Thyroid gland (tissue), 4 donors: ENCODE measurements around the gene SAFB. TPM values are rescaled to one million over a fixed set of nuclear protein-coding genes. Genes with fewer than 3 reads are reported as not detected.

Experiments
- DNase-seq, 2 donors: peaks; one replicate each; pipeline ENCODE4 v3.0.0-alpha.2; 2019
- H3K27ac ChIP-seq, 3 donors: fragments of 200-600 bp; sonication (generic); 1 replicate in 2 of 3; 2 replicates in 1 of 3; pipeline ENCODE4 v1.5.1; 2016 to 2019; ENCODE audit warnings: mild to moderate bottlenecking in 1 of 3, moderate library complexity in 1 of 3
- H3K27me3 ChIP-seq: fragments of 200-600 bp; sonication (generic); one replicate; pipeline ENCODE4 v1.5.1; 2019
- H3K36me3 ChIP-seq, 2 donors: fragments of 200-600 bp; sonication (generic); one replicate each; pipeline ENCODE4 v1.5.1; 2016 to 2019
- H3K4me1 ChIP-seq, 2 donors: fragments of 200-600 bp; sonication (generic); one replicate each; pipeline ENCODE4 v1.5.1; 2017 to 2019
- H3K4me3 ChIP-seq, 3 donors: fragments of 200-600 bp; sonication (generic); replicated peaks in 1 of 3; 1 replicate in 2 of 3; 2 replicates in 1 of 3; pipeline ENCODE4 v1.5.1; 2016; ENCODE audit warnings: mild to moderate bottlenecking in 1 of 3
- H3K9me3 ChIP-seq: fragments of 200-600 bp; sonication (generic); one replicate; pipeline ENCODE4 v1.5.1; 2017
- POLR2A ChIP-seq, 2 donors: fragments of 450-650 bp; IDR thresholded peaks; one replicate each; pipeline ENCODE4 v1.6.1; 2017; ENCODE audit warnings: antibody characterized with exemption in 2 of 2, mild to moderate bottlenecking in 2 of 2, moderate library complexity in 1 of 2
- WGBS, 2 donors: methylation state at CpG; one replicate each; pipeline ENCODE4 v1.1.5; 2017; 5-methylcytosine and 5-hydroxymethylcytosine counted together
- intact Hi-C: fragments of 100-400 bp; cut with DNase I; formaldehyde crosslinking; loops from one replicate; pipeline ENCODE4 v1.15.1; 2023
- total RNA-seq, 4 donors: library from RNA; depleted of rRNA; stranded (reverse); fragments of >200 nt; gene quantifications; one replicate each; pipeline ENCODE4 v1.2.3, GENCODE V29; 2016
- TF ChIP-seq, protein P1 (sequence below), 6 experiments: fragments of 200-600 bp in 3 of 6; fragments of 450-650 bp in 3 of 6; sonication (generic) in 3 of 6; IDR thresholded peaks; one replicate each; pipeline ENCODE4 v1.5.1; 2016 to 2019; ENCODE audit warnings: antibody characterized with exemption in 6 of 6, mild to moderate bottlenecking in 2 of 6, inconsistent platforms in 1 of 6, moderate library complexity in 1 of 6

SAFB gene
- total RNA-seq, 4 donors from 2014 or later, result 70.1 to 129 (median 86.7) TPM

DNA sequence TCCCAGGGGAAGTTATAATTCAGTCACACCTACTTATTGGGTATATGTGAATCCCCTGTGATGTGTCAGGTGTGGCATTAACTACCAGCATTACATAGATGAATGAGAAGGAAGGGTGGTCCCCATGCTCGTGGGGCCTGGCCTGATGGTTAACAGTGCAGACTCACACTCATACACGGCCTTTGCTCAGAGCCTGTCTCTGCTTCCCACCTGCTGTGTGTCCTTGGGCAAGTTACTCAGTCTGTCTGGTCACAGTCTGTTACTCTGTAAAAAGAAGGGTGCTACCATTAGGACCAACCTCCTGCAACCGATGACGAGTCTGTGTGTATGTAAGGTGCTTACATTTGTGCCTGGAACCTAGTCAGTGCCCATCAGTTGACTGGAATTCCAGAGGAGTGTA is 23.8 kb downstream of the SAFB start:
- H3K27me3 ChIP-seq, result no peaks in the 10 kb centered on the region
- WGBS, 2 donors, result 95 to 98% methylated on average over 4 of the region's 4 CpGs
- H3K4me1 ChIP-seq, result peaks cover 0 to under 1% of the 10 kb centered on the region in 2 donors
- intact Hi-C loops, result no loop called here
- H3K36me3 ChIP-seq, result peaks cover 54 to 78% of the 10 kb centered on the region in 2 donors
- no peak overlapping the region for H3K27ac ChIP-seq
- H3K4me3 ChIP-seq, result no peak overlapping the region
- no peak for DNase-seq
- no peak for TF ChIP-seq POLR2A (IDR thresholded peaks at IDR 0.05)
- TF ChIP-seq, protein P1, sequence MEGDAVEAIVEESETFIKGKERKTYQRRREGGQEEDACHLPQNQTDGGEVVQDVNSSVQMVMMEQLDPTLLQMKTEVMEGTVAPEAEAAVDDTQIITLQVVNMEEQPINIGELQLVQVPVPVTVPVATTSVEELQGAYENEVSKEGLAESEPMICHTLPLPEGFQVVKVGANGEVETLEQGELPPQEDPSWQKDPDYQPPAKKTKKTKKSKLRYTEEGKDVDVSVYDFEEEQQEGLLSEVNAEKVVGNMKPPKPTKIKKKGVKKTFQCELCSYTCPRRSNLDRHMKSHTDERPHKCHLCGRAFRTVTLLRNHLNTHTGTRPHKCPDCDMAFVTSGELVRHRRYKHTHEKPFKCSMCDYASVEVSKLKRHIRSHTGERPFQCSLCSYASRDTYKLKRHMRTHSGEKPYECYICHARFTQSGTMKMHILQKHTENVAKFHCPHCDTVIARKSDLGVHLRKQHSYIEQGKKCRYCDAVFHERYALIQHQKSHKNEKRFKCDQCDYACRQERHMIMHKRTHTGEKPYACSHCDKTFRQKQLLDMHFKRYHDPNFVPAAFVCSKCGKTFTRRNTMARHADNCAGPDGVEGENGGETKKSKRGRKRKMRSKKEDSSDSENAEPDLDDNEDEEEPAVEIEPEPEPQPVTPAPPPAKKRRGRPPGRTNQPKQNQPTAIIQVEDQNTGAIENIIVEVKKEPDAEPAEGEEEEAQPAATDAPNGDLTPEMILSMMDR (IDR thresholded peaks at IDR 0.05), result no peak
- no peaks in the 10 kb centered on the region for H3K9me3 ChIP-seq

DNA sequence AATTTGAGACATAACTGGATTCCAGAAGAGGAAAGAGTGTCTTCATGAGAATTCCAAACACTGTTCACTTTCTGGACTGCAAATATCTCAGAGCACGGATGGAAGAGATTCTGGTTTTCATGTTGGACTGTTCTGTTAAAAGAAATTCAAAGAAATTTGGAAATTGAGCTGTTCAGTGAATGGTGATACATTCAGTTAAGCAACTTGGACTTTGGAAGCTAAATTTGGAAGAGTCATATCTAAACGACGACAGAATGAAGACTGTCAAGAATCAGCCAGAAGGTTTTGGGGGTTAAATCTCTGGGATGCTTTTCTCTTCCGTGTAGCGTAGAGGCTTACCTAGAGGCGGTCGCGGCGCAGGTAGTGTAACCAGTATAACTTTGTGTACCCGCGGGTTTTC is 25.6 kb downstream of the SAFB start:
- no peak overlapping the region for H3K4me3 ChIP-seq
- H3K27me3 ChIP-seq, result no peaks in the 10 kb centered on the region
- peaks cover 67 to 85% of the 10 kb centered on the region in 2 donors for H3K36me3 ChIP-seq
- H3K4me1 ChIP-seq, result no peaks in the 10 kb centered on the region
- DNase-seq, result no peak
- intact Hi-C loops, result no loop called here
- no peaks in the 10 kb centered on the region for H3K9me3 ChIP-seq
- no peak overlapping the region for H3K27ac ChIP-seq
- WGBS, 2 donors, result 92 to 96% methylated on average over 11 of the region's 11 CpGs
- TF ChIP-seq POLR2A (IDR thresholded peaks at IDR 0.05), result no peak
- TF ChIP-seq, protein P1 (IDR thresholded peaks at IDR 0.05), result no peak

DNA sequence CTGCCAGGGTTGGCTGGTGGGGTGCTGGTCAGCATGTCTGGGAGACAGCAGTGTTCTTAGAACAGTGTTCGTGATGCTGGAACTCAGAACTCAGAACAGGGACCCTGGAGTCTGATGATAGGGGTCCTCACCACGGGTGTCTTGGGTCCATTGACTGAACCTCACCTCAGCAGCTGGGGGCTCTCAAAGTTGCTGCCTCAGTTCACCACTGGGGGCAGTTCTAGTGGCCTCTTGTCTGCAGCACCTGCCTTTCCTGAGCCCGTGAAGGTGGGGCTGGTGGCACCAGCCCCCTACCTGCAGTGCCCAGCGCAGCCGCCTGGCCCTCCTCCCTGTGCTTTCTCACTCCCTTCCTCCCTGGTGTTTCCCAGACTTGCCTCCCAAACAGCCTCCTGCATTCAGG is 28.5 kb downstream of the SAFB start:
- DNase-seq, result no peak
- no peak overlapping the region for H3K4me3 ChIP-seq
- H3K36me3 ChIP-seq, result peaks cover 87 to 89% of the 10 kb centered on the region in 2 donors
- no peaks in the 10 kb centered on the region for H3K27me3 ChIP-seq
- intact Hi-C loops, result no loop called here
- 98 to 100% methylated on average over 5 of the region's 5 CpGs for WGBS, 2 donors
- TF ChIP-seq, protein P1 (IDR thresholded peaks at IDR 0.05), result no peak
- no peak for TF ChIP-seq POLR2A (IDR thresholded peaks at IDR 0.05)
- H3K4me1 ChIP-seq, result no peaks in the 10 kb centered on the region
- H3K9me3 ChIP-seq, result no peaks in the 10 kb centered on the region
- no peak overlapping the region for H3K27ac ChIP-seq

DNA sequence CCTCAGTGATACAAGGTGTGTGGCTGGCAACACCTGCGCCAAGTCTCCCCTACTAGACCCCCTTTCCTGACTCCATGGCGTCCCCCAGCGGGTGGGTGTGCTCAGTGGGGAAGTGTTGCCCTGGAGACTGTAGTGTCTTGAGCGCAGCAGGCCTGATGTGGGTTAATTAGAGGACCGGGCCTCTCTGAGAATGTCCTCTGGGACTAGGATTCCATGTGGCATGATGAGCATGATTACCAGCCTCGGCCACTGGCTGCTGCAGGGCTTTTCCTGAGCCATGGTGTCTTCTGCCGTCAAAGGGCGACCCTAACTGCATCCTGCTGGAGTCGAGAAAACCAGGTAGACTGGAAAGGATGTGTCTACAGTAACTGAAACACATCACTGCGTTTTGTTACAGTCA is 29.4 kb downstream of the SAFB start:
- intact Hi-C loops, result no loop called here
- H3K4me1 ChIP-seq, result no peaks in the 10 kb centered on the region
- H3K4me3 ChIP-seq, result no peak overlapping the region
- no peak overlapping the region for H3K27ac ChIP-seq
- 91 to 94% methylated on average over 10 of the region's 10 CpGs for WGBS, 2 donors
- H3K36me3 ChIP-seq, result peaks cover 88% of the 10 kb centered on the region in 2 donors
- H3K27me3 ChIP-seq, result no peaks in the 10 kb centered on the region
- no peaks in the 10 kb centered on the region for H3K9me3 ChIP-seq
- TF ChIP-seq POLR2A (IDR thresholded peaks at IDR 0.05), result no peak
- TF ChIP-seq, protein P1 (IDR thresholded peaks at IDR 0.05), result no peak
- DNase-seq, result no peak

DNA sequence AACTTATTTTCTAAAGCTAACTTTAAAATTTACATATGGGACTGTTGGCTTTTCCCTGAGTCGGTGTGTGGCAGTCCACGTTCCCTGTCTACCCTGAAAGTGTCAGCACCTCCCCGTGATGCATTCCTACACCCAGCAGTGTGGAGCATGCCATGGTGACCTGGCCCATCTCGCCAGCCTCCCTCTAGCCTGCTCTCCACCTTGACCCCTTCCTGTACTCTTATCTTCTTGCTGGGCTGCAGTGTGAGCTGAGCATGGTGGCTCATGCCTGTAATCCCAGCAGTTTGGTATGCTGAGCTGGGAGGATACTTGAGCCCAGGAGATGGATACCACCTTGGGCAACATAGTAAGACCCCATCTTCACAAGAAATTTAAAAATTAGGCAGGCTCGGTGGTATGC is 32.0 kb downstream of the SAFB start:
- H3K27me3 ChIP-seq, result no peaks in the 10 kb centered on the region
- H3K4me3 ChIP-seq, result no peak overlapping the region
- no peak overlapping the region for H3K27ac ChIP-seq
- H3K9me3 ChIP-seq, result no peaks in the 10 kb centered on the region
- intact Hi-C loops, result no loop called here
- DNase-seq, result no peak
- no peaks in the 10 kb centered on the region for H3K4me1 ChIP-seq
- H3K36me3 ChIP-seq, result peaks cover 96 to 97% of the 10 kb centered on the region in 2 donors
- 95 to 97% methylated on average over 5 of the region's 5 CpGs for WGBS, 2 donors
- TF ChIP-seq, protein P1 (IDR thresholded peaks at IDR 0.05), result no peak
- no peak for TF ChIP-seq POLR2A (IDR thresholded peaks at IDR 0.05)
